ENCODE results near the gene GNAQ.

DNA sequence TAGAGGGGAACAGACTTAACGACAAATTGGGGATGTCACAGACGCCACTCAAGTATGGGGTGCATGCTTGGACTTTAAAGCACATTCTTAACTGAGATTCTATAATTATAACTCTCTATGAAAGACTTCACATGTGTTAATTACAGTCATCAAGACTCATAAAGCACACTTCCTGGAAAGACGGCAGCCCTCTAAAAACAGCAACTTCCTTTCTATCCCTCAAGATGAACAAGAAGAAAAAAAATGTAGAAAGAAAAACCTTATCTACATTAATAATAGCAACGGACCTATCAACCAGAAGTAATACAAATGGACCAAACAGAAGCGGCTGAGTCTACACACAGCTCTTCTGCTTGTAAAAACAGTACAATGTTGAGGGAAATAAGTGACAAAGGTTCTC lies 21.2 kb downstream of the GNAQ start:
- TF ChIP-seq, protein P1, sequence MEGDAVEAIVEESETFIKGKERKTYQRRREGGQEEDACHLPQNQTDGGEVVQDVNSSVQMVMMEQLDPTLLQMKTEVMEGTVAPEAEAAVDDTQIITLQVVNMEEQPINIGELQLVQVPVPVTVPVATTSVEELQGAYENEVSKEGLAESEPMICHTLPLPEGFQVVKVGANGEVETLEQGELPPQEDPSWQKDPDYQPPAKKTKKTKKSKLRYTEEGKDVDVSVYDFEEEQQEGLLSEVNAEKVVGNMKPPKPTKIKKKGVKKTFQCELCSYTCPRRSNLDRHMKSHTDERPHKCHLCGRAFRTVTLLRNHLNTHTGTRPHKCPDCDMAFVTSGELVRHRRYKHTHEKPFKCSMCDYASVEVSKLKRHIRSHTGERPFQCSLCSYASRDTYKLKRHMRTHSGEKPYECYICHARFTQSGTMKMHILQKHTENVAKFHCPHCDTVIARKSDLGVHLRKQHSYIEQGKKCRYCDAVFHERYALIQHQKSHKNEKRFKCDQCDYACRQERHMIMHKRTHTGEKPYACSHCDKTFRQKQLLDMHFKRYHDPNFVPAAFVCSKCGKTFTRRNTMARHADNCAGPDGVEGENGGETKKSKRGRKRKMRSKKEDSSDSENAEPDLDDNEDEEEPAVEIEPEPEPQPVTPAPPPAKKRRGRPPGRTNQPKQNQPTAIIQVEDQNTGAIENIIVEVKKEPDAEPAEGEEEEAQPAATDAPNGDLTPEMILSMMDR (conservative IDR thresholded peaks at IDR 0.05), result no peak
- no peak for TF ChIP-seq ZFX (IDR thresholded peaks at IDR 0.05)
